ENCODE data around the gene CERK.
A peak's percentile ranks its signal among the peaks of the same experiment; 100 is the strongest.

Gene CERK

GRCh38 chr22:46675479-46675878 is 62.6 kb downstream of the CERK start:
- H3K36me3 ChIP-seq (ENCODE audit: control insufficient read depth, insufficient read depth, low read length) = peaks cover 3% of the 10 kb centered on the region
- TF ChIP-seq, protein P1, sequence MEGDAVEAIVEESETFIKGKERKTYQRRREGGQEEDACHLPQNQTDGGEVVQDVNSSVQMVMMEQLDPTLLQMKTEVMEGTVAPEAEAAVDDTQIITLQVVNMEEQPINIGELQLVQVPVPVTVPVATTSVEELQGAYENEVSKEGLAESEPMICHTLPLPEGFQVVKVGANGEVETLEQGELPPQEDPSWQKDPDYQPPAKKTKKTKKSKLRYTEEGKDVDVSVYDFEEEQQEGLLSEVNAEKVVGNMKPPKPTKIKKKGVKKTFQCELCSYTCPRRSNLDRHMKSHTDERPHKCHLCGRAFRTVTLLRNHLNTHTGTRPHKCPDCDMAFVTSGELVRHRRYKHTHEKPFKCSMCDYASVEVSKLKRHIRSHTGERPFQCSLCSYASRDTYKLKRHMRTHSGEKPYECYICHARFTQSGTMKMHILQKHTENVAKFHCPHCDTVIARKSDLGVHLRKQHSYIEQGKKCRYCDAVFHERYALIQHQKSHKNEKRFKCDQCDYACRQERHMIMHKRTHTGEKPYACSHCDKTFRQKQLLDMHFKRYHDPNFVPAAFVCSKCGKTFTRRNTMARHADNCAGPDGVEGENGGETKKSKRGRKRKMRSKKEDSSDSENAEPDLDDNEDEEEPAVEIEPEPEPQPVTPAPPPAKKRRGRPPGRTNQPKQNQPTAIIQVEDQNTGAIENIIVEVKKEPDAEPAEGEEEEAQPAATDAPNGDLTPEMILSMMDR (IDR thresholded peaks at IDR 0.05; ENCODE audit: insufficient read depth, low read length, poor library complexity, severe bottlenecking) = no peak
- H3K4me3 ChIP-seq (replicated peaks; ENCODE audit: low read depth, low read length) = no peak overlapping the region
- no peak for DNase-seq (ENCODE audit: extremely low read depth, insufficient read length)
- no peaks in the 10 kb centered on the region for H3K27me3 ChIP-seq (replicated peaks; ENCODE audit: control insufficient read depth, insufficient read depth, low read length)

- Histone ChIP-seq H3K4me3 (replicated peaks; ENCODE audit: low read depth, low read length) (no peak overlapping the region), H3K27me3 (replicated peaks; ENCODE audit: control insufficient read depth, insufficient read depth, low read length) (no peaks in the 10 kb centered on the region), H3K36me3 (ENCODE audit: control insufficient read depth, insufficient read depth, low read length) (peaks cover 3% of the 10 kb centered on the region)
- no peak for DNase-seq (ENCODE audit: extremely low read depth, insufficient read length)
- TF ChIP-seq, protein P1 (IDR thresholded peaks at IDR 0.05; ENCODE audit: insufficient read depth, low read length, poor library complexity, severe bottlenecking) = no peak
Measured at GRCh38 chr22:46674906-46675305, 63.1 kb downstream of the CERK start.

DNA sequence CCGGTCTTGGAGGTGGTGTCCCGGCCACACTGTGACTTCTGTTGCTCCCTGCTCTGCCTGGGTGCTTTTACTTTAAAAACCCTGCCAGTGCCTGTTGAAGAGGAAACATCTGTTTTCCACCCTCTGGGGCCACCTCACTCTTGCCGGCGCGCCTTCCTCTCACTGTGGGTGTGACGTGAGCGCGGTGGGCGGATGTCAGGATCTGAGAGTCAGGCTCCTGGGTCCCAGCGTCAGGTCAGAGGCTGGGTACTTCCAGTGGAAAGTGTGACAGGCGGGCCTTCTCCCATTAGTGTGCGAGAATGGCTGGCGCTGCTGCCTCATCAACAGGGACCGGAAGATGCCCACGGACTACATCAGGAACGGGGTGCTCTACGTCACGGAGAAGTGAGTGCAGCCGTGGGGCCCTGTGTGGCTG is 63.7 kb downstream of the CERK start:
- Histone ChIP-seq H3K4me3 (replicated peaks; ENCODE audit: low read depth, low read length) (no peak overlapping the region), H3K36me3 (ENCODE audit: control insufficient read depth, insufficient read depth, low read length) (peaks cover 3% of the 10 kb centered on the region), H3K27me3 (replicated peaks; ENCODE audit: control insufficient read depth, insufficient read depth, low read length) (no peaks in the 10 kb centered on the region)
- TF ChIP-seq, protein P1 (IDR thresholded peaks at IDR 0.05; ENCODE audit: insufficient read depth, low read length, poor library complexity, severe bottlenecking) = no peak
- peak; percentile 62 for DNase-seq (ENCODE audit: extremely low read depth, insufficient read length)

GRCh38 chr22:46673662-46674236 is 64.3 kb downstream of the CERK start:
- H3K27me3 ChIP-seq (replicated peaks; ENCODE audit: control insufficient read depth, insufficient read depth, low read length) = no peaks in the 10 kb centered on the region

DNA sequence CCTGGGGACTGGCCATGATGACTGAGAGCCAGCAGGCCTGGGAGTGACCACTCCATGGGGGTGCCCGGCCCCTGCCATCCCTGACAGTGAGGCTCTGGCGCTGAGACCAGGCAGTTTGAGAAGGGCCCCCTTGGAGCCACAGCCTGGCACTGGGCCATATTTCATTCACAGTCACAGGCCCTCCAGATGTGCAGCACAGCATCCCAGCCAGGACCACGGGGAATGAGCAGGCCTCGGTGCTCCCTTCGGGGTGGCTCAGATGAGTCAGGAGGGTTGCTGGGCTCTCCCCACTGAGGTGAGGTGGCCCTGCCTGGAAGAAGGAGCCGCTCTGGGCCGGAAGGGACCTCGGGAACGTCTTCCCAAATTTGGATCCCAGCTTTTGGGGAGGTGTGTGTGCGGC is 64.8 kb downstream of the CERK start:
- TF ChIP-seq, protein P1 (IDR thresholded peaks at IDR 0.05; ENCODE audit: insufficient read depth, low read length, poor library complexity, severe bottlenecking) = no peak
- Histone ChIP-seq H3K36me3 (ENCODE audit: control insufficient read depth, insufficient read depth, low read length) (peaks cover 5% of the 10 kb centered on the region), H3K27me3 (replicated peaks; ENCODE audit: control insufficient read depth, insufficient read depth, low read length) (no peaks in the 10 kb centered on the region), H3K4me3 (replicated peaks; ENCODE audit: low read depth, low read length) (no peak overlapping the region)
- no peak for DNase-seq (ENCODE audit: extremely low read depth, insufficient read length)

More at GRCh38 chr22:46673662-46674236, 64.3 kb downstream of the CERK start:
- TF ChIP-seq, protein P1 (IDR thresholded peaks at IDR 0.05; ENCODE audit: insufficient read depth, low read length, poor library complexity, severe bottlenecking) = no peak
- Histone ChIP-seq H3K4me3 (replicated peaks; ENCODE audit: low read depth, low read length) (no peak overlapping the region), H3K36me3 (ENCODE audit: control insufficient read depth, insufficient read depth, low read length) (peaks cover 3% of the 10 kb centered on the region)
- DNase-seq (ENCODE audit: extremely low read depth, insufficient read length) = no peak

DNA sequence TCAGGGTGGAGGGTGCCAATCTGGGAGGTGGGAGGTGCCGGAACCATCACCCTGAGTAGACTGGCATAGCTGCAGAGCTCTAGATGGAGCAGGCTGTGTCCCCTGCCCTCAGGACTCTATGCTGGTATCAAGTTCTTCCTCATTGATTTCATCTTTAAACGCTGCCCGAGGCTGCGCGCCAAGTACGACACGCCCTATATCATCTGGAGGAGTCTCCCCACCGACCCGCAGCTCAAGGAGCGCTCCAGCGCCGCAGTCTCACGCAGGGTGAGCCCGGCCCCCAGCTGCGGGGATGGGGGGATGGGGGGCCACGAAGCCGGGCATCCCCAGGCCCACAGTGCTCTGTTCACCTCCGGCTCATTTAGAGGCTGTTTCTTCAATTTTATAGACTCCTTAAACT is 65.3 kb downstream of the CERK start:
- no peak for DNase-seq (ENCODE audit: extremely low read depth, insufficient read length)
- H3K36me3 ChIP-seq (ENCODE audit: control insufficient read depth, insufficient read depth, low read length) = peaks cover 6% of the 10 kb centered on the region
- TF ChIP-seq, protein P1 (IDR thresholded peaks at IDR 0.05; ENCODE audit: insufficient read depth, low read length, poor library complexity, severe bottlenecking) = no peak
- no peak overlapping the region for H3K4me3 ChIP-seq (replicated peaks; ENCODE audit: low read depth, low read length)
- no peaks in the 10 kb centered on the region for H3K27me3 ChIP-seq (replicated peaks; ENCODE audit: control insufficient read depth, insufficient read depth, low read length)
